Osteocyte (in vitro differentiated cells): ENCODE data around the gene KMT2B. TPM values are rescaled to one million over a fixed set of nuclear protein-coding genes. Genes with fewer than 3 reads are reported as not detected.
"Not testable (repeated sequence)": the region's sequence is repeated elsewhere in the genome, so short reads cannot be mapped to it uniquely, and the experiment has no call there.

ENCODE experiments used
- DNase-seq: peaks from one replicate; pipeline ENCODE4 v3.0.0; 2021; ENCODE audit warnings: mixed read lengths; ENCODE audit not compliant: unreplicated experiment; ENCODE audit errors: extremely low spot score
- H3K27ac Mint-ChIP-seq: one replicate; pipeline ENCODE4 v1.8.0; 2021; ENCODE audit warnings: mild to moderate bottlenecking, mixed read lengths; ENCODE audit not compliant: unreplicated experiment
- H3K27me3 Mint-ChIP-seq: one replicate; pipeline ENCODE4 v1.8.0; 2021; ENCODE audit warnings: mixed read lengths; ENCODE audit not compliant: unreplicated experiment
- H3K36me3 Mint-ChIP-seq: one replicate; pipeline ENCODE4 v1.8.0; 2021; ENCODE audit warnings: mixed read lengths; ENCODE audit not compliant: unreplicated experiment
- H3K4me1 Mint-ChIP-seq: one replicate; pipeline ENCODE4 v1.8.0; 2021; ENCODE audit warnings: mixed read lengths; ENCODE audit not compliant: unreplicated experiment
- H3K4me3 Mint-ChIP-seq: one replicate; pipeline ENCODE4 v1.8.0; 2021; ENCODE audit warnings: mild to moderate bottlenecking, moderate library complexity, mixed read lengths; ENCODE audit not compliant: unreplicated experiment
- H3K9me3 Mint-ChIP-seq: one replicate; pipeline ENCODE4 v1.8.0; 2021; ENCODE audit warnings: mixed read lengths; ENCODE audit not compliant: unreplicated experiment
- total RNA-seq: library from RNA; stranded (reverse); gene quantifications from 2 replicates; pipeline ENCODE4 v1.2.1, GENCODE V29; 2021
- TF ChIP-seq, protein P1 (sequence below): fragments of 200-600 bp; sonication (generic); IDR thresholded peaks from 2 replicates; pipeline ENCODE4 v1.5.0; 2021; ENCODE audit warnings: antibody characterized with exemption, mild to moderate bottlenecking, moderate library complexity

Gene KMT2B
- total RNA-seq, 1 donor from 2014 or later, result 45.1 TPM

DNA sequence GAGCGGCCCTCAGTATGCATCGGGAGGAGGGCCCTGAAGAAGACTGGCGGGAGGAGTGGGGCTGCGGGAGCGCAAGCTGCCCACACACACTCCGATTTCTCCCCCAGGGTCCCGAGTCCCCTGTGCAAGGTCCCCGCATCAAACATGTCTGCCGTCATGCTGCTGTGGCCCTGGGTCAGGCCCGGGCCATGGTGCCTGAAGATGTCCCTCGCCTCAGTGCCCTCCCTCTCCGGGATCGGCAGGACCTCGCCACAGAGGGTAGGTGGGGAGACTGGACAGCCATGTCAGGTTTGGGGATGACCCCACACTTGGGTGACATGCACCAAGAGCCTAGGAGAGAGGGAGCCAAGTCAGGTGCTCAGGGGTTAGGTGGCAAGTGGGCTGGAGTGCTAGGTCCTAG lies 4.7 kb downstream of the KMT2B start:
- TF ChIP-seq, protein P1, sequence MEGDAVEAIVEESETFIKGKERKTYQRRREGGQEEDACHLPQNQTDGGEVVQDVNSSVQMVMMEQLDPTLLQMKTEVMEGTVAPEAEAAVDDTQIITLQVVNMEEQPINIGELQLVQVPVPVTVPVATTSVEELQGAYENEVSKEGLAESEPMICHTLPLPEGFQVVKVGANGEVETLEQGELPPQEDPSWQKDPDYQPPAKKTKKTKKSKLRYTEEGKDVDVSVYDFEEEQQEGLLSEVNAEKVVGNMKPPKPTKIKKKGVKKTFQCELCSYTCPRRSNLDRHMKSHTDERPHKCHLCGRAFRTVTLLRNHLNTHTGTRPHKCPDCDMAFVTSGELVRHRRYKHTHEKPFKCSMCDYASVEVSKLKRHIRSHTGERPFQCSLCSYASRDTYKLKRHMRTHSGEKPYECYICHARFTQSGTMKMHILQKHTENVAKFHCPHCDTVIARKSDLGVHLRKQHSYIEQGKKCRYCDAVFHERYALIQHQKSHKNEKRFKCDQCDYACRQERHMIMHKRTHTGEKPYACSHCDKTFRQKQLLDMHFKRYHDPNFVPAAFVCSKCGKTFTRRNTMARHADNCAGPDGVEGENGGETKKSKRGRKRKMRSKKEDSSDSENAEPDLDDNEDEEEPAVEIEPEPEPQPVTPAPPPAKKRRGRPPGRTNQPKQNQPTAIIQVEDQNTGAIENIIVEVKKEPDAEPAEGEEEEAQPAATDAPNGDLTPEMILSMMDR, result no peak
- no peaks in the 10 kb centered on the region for H3K9me3 Mint-ChIP-seq
- no peak overlapping the region for H3K4me3 Mint-ChIP-seq
- H3K27ac Mint-ChIP-seq, result no peak overlapping the region
- H3K27me3 Mint-ChIP-seq, result no peaks in the 10 kb centered on the region
- no peak for DNase-seq
- H3K36me3 Mint-ChIP-seq, result peaks cover 41% of the 10 kb centered on the region
- H3K4me1 Mint-ChIP-seq, result peaks cover 11% of the 10 kb centered on the region

DNA sequence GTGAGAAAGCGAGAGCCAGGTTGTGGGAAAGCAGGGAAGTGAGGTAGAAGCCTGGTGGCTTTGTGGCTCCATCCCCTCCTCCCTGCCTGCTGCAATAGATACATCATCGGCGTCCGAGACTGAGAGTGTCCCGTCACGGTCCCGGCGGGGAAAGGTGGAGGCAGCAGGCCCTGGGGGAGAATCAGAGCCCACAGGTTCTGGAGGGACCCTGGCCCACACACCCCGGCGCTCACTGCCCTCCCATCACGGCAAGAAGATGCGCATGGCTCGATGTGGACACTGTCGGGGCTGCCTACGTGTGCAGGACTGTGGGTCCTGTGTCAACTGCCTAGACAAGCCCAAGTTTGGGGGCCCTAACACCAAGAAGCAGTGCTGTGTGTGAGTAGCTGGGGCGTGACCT lies 5.1 kb downstream of the KMT2B start:
- Mint-ChIP-seq H3K27ac (no peak overlapping the region), H3K9me3 (no peaks in the 10 kb centered on the region), H3K27me3 (no peaks in the 10 kb centered on the region), H3K4me3 (no peak overlapping the region), H3K36me3 (peaks cover 41% of the 10 kb centered on the region), H3K4me1 (peaks cover 11% of the 10 kb centered on the region)
- TF ChIP-seq, protein P1, result no peak
- no peak for DNase-seq

DNA sequence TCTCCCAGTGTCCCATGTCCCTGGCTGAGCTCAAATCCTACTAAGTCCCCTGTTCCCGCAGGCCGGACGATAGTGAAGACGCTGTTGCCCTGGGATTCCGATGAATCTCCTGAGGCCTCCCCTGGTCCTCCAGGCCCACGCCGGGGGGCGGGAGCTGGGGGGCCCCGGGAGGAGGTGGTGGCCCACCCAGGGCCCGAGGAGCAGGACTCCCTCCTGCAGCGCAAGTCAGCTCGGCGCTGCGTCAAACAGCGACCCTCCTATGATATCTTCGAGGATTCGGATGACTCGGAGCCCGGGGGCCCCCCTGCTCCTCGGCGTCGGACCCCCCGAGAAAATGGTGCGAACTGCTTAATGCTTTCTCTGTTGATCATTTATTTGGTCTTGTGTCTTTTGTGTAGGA lies 5.9 kb downstream of the KMT2B start:
- no peaks in the 10 kb centered on the region for H3K27me3 Mint-ChIP-seq
- H3K4me3 Mint-ChIP-seq, result no peak overlapping the region
- no peak for DNase-seq
- TF ChIP-seq, protein P1, result no peak
- peaks cover 48% of the 10 kb centered on the region for H3K36me3 Mint-ChIP-seq
- H3K4me1 Mint-ChIP-seq, result peaks cover 10% of the 10 kb centered on the region
- no peak overlapping the region for H3K27ac Mint-ChIP-seq
- no peaks in the 10 kb centered on the region for H3K9me3 Mint-ChIP-seq

DNA sequence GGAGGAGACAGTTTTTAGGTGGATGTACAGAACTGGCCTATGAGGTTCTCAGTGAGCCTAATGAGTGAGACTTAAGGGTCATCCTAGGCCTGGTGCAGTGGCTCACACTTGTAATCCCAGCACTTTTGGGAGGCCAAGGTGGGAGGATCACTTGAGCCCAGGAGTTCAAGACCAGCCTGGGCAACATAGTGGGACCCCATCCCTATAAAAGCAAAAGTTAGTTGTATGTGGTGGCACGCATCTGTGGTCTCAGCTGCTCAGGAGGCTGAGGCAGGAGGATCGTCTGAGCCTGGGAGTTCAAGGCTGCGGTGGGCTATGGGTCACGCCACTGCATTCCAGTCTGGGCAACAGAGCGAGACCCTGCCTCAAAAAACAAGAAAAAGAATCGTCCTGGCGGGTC lies 6.3 kb downstream of the KMT2B start:
- H3K27me3 Mint-ChIP-seq, H3K9me3 Mint-ChIP-seq, H3K27ac Mint-ChIP-seq, H3K4me1 Mint-ChIP-seq, H3K4me3 Mint-ChIP-seq, DNase-seq: not testable (repeated sequence)
- peaks cover 52% of the 10 kb centered on the region for H3K36me3 Mint-ChIP-seq

DNA sequence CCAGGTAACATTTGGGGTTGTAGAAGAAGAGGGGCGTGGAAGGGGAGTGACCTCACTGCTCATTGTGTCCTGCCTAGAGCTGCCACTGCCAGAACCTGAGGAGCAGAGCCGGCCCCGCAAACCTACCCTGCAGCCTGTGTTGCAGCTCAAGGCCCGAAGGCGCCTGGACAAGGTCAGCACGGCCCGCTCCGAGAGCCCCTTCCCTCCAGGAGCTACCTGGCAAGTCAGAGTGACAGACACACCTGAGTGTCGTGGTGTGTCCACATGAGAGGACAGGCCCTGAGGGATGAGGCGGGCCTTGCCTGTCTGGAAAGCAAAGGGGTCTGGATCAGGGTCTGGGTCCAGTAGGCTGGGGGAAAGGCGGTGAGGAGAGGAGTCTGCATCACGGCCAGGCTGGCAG lies 6.8 kb downstream of the KMT2B start:
- H3K9me3 Mint-ChIP-seq, result no peaks in the 10 kb centered on the region
- no peaks in the 10 kb centered on the region for H3K27me3 Mint-ChIP-seq
- DNase-seq, result no peak
- H3K27ac Mint-ChIP-seq, result no peak overlapping the region
- no peak overlapping the region for H3K4me3 Mint-ChIP-seq
- TF ChIP-seq, protein P1, result no peak
- peaks cover 56% of the 10 kb centered on the region for H3K36me3 Mint-ChIP-seq
- H3K4me1 Mint-ChIP-seq, result peaks cover 2% of the 10 kb centered on the region
